ENCODE measurements around the gene OR8H1.

Gene OR8H1

GRCh38 chr11:56292154-56292553 lies at the start of gene OR8H1:
TSS of gene OR8H1 (minus strand) at chr11:56292254. CDS start at chr11:56291062, 1,192 bp downstream.
- no peak for DNase-seq

GRCh38 chr11:56340289-56340688 lies 48.2 kb upstream of the OR8H1 start:
- DNase-seq: no peak

GRCh38 chr11:56333156-56333555 lies 41.1 kb upstream of the OR8H1 start:
- DNase-seq: no peak

- DNase-seq: no peak
Observed at GRCh38 chr11:56331861-56332491, 39.9 kb upstream of the OR8H1 start.

- DNase-seq: no peak
Observed at GRCh38 chr11:56314844-56315243, 22.8 kb upstream of the OR8H1 start, which contains the start of gene OR8K3. TSS of gene OR8K3 (plus strand) at chr11:56315144. CDS start at chr11:56318307, 3,163 bp downstream.

- DNase-seq: no peak
Observed at GRCh38 chr11:56307836-56308235, 15.8 kb upstream of the OR8H1 start.

GRCh38 chr11:56296898-56297297 lies 4.8 kb upstream of the OR8H1 start:
- no peak for DNase-seq

GRCh38 chr11:56273854-56274253 lies 18.2 kb downstream of the OR8H1 start, which contains the start of gene OR5T1:
TSS of gene OR5T1 (plus strand) at chr11:56274154. CDS start at chr11:56275639, 1,485 bp downstream.
- no peak for DNase-seq

- DNase-seq: no peak
Observed at GRCh38 chr11:56271092-56271491, 21.0 kb downstream of the OR8H1 start.

- no peak for DNase-seq
Observed at GRCh38 chr11:56251954-56252353, 40.1 kb downstream of the OR8H1 start, which contains the start of gene OR5T3. TSS of gene OR5T3 (plus strand) at chr11:56252254. CDS start at chr11:56252254, 0 bp downstream.

Data from amniotic stem cell (primary cell).